ENCODE data around the gene NOTCH4. TPM values are rescaled to one million over a fixed set of nuclear protein-coding genes. Genes with fewer than 3 reads are reported as not detected.

NOTCH4 gene
- total and polyA plus RNA-seq, 9 of the 15 experiments (the other 6 are each of a cell fraction or from before 2014, with no cell fraction given) = 0.24 to 4.3 (median 1.7) TPM

GRCh38 chr6:32203426-32204267 is 20.2 kb downstream of the NOTCH4 start:
- TF ChIP-seq, protein P1, sequence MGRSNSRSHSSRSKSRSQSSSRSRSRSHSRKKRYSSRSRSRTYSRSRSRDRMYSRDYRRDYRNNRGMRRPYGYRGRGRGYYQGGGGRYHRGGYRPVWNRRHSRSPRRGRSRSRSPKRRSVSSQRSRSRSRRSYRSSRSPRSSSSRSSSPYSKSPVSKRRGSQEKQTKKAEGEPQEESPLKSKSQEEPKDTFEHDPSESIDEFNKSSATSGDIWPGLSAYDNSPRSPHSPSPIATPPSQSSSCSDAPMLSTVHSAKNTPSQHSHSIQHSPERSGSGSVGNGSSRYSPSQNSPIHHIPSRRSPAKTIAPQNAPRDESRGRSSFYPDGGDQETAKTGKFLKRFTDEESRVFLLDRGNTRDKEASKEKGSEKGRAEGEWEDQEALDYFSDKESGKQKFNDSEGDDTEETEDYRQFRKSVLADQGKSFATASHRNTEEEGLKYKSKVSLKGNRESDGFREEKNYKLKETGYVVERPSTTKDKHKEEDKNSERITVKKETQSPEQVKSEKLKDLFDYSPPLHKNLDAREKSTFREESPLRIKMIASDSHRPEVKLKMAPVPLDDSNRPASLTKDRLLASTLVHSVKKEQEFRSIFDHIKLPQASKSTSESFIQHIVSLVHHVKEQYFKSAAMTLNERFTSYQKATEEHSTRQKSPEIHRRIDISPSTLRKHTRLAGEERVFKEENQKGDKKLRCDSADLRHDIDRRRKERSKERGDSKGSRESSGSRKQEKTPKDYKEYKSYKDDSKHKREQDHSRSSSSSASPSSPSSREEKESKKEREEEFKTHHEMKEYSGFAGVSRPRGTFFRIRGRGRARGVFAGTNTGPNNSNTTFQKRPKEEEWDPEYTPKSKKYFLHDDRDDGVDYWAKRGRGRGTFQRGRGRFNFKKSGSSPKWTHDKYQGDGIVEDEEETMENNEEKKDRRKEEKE (IDR thresholded peaks at IDR 0.05; ENCODE audit: borderline replicate concordance in 1 of 2, control insufficient read depth in 1 of 2, low read depth in 2 of 2, low read length in 1 of 2) = no peak
- TF ChIP-seq NFIC (IDR thresholded peaks at IDR 0.05) = 0 out of 2 replicates have a peak, but pooled peaks have one; percentile 4
- DNase-seq (ENCODE audit: extremely low read depth in 1 of 4, low spot score in 3 of 4) (no peak), ATAC-seq (no peak), FAIRE-seq (no peak)
- CTCF ChIA-PET (ENCODE audit: low intra/inter-chr PET ratio) = no interaction called here
- WGBS (ENCODE audit: insufficient coverage, low coverage, missing lambda C conversion rate) = 7% methylated on average over 9 of the region's 9 CpGs
- Histone ChIP-seq H3K27me3 (ENCODE audit: control insufficient read depth in 2 of 2, insufficient read depth in 2 of 2, low read length in 2 of 2) (peaks cover 10 to 12% of the 10 kb centered on the region in 2 experiments; a peak in 4 of 5 replicates), H4K20me1 (replicated peaks; ENCODE audit: control insufficient read depth, insufficient read depth, low read length) (no peaks in the 10 kb centered on the region), H3K27ac (ENCODE audit: extremely low read depth, low read depth, low read length) (no peak overlapping the region), H3K79me2 (ENCODE audit: control insufficient read depth, insufficient read depth, low read length) (no peaks in the 10 kb centered on the region), H3K9ac (ENCODE audit: insufficient read depth in 1 of 2, low read depth in 2 of 2, low read length in 2 of 2) (peak overlapping the region in 1 of 2 experiments; percentile 37; a peak in 2 of 4 replicates), H3K9me1 (ENCODE audit: control insufficient read depth, insufficient read depth, low read length) (no peaks in the 10 kb centered on the region), H2AFZ (ENCODE audit: low read depth, low read length) (no peak overlapping the region), H3K4me2 (ENCODE audit: insufficient read depth, low read length) (no peak overlapping the region), H3K9me3 (replicated peaks; ENCODE audit: control insufficient read depth, insufficient read depth, low read depth, low read length) (no peaks in the 10 kb centered on the region), H3K4me3 (no peak overlapping the region), H3K36me3 (ENCODE audit: control insufficient read depth, insufficient read depth, low read length) (no peaks in the 10 kb centered on the region), H3K4me1 (replicated peaks in 1 of 2; ENCODE audit: control insufficient read depth in 2 of 2, insufficient read depth in 2 of 2, low read length in 2 of 2) (peaks cover 3 to 18% of the 10 kb centered on the region in 2 experiments; a peak in 3 of 5 replicates)
- intact Hi-C loops (cut with micrococcal nuclease) (no loop called here), in situ Hi-C loops (cut with MboI) (no loop called here)
- POLR2A ChIA-PET = interaction anchor here (0.5 to 1.9 kb wide), 6 partner anchors 8 to 76 kb away, joined by 3 to 10 read pairs (median 4); partner anchors contain the start of genes ATF6B and PBX2
- no TSS peak for BruUV-seq (replicated peaks)

Data from K562 (cell line).